NCI-H460 (cell line): ENCODE data around the gene TSPAN18. TPM values are rescaled to one million over a fixed set of nuclear protein-coding genes. Genes with fewer than 3 reads are reported as not detected.

ENCODE experiments used
- DNase-seq: peaks from one replicate; pipeline ENCODE4 v3.0.0-alpha.2; 2016; ENCODE audit warnings: low read depth; ENCODE audit errors: extremely low read depth
- total RNA-seq: library from RNA; depleted of rRNA; stranded (reverse); fragments of >200 nt; shearing (Covaris generic); gene quantifications from 2 replicates; pipeline ENCODE4 v1.2.3, GENCODE V29; 2014

TSPAN18 gene
- total RNA-seq, 1 experiment from 2014 or later = not detected

DNA sequence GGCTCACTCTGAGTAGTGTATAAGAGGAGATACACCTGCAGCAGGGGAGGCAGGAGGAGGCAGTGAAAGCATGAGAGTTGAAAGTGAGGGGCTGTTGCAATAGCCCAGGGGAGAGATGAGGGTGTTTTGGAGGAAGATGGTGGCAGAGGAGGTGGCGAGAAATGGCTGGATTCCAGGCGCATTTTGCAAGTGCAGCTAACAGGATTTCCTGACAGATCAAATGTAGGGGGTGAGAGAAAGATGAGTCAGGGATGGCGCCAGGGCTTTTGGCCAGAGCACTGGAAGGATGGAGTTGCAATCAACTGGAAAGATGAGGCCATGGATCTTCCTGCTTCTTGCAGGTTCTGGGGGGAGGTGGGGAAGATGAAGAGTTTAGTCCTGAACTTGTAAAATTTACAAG, 16.8 kb upstream of the TSPAN18 start:
- no peak for DNase-seq

DNA sequence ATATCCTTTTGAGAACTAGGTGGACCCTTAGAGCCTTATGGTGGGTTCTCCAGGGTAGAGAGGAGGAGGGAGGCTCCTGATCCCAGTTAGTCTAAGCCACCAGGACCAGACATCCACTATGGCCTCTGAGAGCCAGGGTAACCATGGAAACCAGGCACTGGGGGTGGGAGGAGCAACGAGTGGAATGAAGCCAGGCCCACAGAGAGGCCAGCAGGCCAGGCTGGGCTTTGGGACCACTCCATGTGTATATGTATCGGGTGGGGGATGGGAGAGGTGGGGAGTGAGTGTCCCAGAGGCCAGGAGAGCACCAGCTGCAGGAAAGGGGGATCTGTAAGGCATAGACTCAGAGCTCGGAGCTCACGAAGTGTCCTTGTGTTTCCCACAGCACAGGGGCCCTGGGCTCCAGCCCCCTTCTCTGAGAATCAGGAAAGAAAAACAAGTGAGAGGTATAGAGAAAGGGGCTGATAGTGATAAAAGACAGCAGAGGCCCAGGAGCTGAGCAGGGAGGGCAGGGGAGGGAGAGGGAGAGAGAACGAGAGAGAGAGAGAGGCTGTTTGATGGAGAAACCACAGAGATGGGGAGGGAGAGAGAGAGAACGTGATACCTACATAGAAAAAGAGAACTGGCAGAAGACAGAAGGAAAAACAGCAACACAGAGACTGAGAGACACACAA, 15.5 kb upstream of the TSPAN18 start:
- DNase-seq = no peak

DNA sequence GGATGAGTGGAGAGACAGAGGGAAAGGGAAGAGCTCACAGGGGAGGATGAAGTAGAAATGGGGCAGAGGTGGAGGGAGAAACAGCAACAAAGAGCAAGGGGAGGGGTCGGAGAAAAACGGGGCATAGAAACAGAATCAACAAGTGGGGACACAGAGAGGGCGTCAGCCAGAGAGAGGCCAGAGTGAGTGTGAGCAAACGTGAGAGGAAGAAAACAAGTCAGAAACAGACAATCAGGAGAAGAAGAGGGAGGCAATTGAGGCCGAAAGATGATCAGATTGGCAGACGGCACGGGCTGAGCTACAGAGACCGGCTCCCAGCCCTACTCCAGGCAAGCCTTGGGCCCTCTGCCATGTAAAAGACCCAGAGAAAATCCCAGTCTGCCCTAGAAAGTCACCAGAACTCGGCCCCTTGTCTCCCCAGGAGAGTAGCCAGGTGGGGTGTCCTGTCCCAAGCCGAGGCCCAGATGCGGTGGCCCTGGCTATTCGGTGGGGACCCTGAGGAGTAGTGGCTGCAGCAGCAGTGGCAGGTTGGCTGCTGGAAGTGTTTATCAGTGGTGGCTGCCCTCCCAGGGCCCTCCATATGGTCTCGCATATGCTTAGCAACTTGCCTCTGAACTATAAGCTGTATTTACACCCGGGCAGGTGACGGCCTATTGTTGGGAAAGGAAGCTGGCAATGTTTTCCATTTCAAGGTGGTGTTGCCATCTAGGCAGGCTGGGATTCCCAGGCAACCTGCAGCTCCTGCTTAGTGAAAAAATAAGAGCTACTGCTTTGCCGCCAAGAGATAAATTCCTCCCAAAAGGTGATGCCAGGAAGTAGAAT, 14.8 kb upstream of the TSPAN18 start:
- DNase-seq = no peak

DNA sequence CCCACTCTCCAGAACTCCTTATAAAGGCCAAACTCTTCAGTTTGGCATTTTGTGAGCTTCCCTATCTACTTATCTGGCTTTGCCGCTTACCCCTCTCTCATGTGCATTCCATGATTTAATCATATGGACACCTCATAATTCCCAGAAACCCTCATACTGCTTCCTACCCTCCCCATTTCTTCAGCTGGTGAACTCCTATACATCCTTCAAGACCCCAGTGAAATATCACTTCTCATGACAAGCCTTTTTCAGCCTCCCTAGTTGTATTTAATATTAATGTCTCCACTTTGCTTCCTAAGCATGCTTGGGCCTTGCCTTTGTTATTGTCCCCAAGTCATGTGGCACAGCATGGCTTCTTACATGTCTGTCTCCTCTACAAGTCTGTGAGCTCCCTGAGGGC, 13.7 kb upstream of the TSPAN18 start:
- DNase-seq = no peak

DNA sequence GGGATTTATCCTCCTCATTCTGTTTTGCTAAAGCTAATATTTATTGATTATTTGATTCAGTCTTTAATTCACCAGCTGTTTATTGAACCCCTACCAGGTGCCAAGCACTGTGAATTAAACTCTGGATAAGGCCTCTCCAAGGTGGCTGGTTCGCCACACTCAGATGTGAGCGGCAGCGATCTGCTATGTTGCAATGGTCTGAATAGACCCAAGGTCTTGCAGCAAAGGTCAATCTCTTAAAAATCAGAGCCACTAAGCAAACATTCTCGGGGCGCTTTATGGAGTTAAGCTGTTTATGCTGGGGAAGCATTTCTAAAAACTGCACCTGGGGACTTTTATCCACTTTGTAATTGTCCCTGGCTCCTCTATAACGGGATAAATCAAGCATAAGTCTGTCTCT, 10.5 kb upstream of the TSPAN18 start:
- no peak for DNase-seq

DNA sequence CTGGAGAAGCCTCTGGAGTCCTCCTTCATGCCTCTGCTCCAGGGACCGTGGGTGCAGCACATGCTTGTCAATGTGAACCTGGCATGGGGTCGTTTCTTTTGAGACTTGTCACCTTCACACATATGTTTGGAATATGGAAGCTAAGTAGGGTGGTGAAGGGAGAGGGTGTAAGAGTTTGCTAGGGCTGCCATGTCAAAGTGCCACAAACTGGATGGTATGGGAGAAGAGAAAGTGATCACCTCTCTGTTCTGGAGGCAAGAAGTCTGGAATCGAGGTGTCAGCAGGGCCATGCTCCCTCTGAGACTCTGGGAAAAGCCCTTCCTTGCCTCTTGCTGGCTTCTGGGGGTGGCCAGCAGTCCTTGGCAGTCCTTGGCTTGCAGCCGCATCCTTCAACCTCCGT, 8.7 kb upstream of the TSPAN18 start:
- DNase-seq = no peak

DNA sequence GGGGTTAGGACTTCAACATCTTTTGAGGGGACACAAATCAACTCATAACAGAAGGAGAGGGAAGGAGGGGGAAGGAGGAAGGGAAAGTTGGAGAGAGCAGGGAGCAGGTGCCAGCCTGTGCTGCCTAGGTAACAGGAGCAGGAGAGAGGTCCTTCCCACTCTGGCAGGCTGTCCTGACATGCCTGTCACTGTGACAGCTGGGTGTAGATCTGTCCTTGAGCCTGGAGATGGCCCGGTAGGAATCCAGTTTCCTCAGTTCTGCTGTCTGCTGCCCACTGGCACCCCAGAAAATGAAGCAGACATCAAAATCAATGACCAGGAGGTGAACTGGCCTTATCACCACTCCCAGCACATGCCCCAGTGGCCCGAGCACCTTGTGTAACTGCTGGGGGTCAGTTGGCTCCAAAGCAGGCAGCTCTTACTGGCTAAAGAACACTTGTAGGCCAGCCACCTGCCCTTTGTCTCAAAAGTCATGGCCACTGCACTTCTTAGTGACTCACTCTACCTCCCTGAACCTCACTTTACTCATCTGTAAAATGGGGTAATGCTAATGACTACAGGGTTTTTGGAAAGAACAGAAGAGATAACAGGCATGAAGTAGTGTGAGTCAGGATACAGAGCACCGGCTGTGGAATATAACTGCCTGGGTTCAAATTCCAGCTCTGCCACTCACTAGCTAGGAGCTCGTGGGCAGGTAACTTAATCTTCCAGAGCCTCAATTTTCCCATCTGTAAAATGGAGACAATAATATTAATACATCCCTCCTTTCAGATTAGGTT, 8.0 kb upstream of the TSPAN18 start:
- no peak for DNase-seq

DNA sequence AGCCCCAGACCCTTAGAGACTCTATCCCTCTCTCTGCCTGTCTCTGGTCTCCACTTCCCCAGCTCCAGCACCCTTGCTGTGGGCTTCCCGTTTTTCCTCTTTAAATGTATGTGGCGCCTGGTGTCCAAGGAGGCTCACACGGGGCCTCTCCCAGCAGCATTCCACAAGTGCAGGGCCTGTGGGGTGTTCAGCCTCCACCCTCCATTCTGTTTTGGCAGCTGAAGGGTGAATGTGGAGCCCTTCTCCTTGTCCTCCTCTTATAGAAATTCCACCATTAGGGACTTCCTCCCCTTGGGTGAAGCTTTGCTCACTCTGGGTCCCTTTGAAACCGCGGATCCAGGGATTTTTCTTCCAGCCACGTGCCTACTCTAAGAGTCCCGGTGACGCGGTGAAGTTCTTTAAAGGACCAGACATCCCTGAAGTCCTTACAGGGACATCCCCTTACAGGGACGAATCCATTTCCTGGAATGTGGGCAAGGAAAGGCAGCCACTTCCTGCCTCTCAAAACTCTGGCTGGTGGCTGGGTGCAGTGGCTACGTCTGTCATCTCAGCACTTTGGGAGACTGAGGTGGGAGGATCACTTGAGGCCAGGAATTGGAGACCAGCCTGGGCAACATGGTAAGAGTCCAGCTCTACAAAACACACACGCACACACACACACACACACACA, 1.6 kb upstream of the TSPAN18 start:
- DNase-seq = no peak

DNA sequence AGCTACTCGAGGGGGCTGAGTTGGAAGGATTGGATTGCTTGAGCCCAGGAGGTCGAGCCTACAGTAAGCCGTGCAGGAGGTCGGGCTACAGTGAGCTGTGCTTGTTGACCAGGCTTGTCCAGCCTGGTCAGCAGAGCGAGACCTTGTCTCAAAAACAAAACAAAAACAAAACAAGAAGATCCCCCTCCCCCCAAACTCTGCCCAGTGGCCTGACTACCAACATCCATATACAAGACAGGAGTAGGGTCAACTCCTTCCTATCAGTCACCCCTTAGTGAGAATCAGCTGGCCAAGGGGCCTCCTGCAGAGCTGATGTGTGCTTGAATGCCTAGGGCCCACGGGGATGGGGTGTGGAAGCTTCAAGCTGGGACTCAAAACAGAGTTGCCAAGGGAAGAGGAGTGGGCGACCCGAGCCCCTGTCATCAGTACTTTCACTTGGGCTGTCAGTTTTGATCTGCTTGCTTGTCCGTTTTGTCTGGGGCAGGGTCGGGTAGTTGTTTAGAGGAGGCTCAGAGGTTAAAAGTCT, 942 bp upstream of the TSPAN18 start:
- DNase-seq = no peak

DNA sequence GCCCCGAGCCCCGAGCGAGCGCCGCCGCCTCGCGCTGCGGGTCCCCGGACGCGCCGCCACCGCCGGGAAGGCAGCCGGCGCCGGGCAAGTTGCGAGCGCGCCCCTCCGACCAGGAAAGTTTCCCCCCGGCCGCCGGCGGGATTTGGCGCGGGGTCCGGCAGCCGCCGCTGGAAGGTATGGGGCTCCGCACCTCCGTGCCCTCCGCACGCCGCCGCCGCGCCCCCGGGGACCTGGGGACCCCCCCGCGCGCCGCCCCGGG, 281 bp downstream of the TSPAN18 start:
- DNase-seq = no peak

DNA sequence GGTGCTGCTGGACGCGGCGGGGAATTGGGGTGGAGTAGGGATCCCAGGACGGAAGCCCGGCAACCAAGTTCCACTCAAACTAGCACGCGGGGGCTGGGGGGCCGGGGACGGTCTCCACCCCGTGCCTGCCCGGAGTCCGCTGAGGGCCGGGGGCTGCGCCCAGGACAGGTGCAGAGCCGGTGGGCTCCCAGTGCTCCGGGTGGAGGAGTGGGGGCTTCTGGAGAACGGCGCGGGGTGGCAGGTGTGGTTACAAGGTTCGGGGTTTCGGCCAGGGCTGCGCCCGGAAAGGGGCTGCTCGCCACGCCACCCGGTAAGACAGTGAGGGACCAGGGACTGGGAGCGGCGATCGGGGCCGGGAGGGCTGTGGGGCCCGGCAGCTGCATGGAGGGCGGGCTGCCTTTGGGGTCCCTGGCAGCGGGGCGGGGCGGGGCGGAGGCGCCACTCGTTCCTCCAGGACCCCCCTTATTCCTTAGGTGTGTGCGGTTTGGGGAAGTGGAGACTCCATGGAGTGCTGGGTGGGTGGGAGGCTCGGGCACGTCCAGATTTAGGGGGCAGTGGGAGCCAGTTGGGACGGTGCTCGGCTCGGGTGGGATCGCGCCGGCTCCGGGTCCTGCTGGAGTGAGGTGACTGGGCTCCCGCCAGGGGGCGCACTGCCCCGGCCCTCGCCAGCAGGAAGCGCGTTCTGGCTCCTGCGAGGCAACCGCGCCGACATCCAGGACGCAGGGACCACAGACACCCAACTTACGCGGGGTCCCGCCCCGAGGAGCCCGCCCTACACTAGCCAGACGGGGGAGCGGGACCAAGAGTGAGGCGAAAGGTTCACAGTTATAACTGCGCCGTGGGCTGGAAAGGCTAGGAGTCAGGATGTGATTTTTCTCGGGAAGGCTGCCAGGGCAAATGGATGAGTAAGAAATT, 868 bp downstream of the TSPAN18 start:
- DNase-seq = peak; percentile 35

DNA sequence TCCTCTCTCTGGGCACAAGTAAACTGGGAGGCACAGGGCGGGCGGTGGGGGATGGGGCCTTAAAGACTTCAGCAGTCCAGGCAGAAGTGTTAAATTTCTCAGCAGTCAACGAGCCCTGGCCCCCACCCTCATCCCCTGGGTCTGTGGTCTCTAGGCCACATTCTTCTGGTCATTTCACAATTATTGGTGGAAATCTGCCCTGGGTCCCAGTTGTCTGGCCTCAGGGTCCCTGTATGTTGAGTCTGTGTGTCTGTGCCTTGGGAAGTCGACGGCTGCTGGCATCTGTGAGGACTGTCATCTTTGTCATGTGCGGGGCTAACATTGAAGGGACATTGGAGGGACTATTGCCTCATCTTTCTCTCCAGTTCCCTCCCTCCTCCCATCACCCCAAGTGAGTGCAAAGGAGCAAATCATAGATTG, 1.7 kb downstream of the TSPAN18 start:
- no peak for DNase-seq

DNA sequence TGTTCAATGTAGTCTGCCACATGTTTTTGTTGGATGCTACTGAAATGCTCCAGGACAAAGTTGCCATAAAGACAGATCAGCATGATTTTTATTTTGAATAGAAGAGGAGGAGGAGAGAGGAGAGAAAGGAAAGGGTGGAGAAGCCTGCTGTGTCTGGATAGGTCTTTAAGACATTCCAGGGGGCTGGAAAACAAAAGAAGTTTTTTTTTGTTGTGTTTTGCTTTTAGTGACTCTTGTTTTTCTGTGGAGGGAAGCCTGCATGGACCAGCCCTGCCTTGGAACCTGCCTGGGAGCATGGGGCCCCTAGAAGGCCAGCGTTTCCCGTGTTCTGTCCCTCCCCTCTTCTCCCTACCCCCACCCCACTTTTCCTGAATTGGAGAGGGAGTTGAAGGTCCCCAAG, 2.3 kb downstream of the TSPAN18 start:
- no peak for DNase-seq

DNA sequence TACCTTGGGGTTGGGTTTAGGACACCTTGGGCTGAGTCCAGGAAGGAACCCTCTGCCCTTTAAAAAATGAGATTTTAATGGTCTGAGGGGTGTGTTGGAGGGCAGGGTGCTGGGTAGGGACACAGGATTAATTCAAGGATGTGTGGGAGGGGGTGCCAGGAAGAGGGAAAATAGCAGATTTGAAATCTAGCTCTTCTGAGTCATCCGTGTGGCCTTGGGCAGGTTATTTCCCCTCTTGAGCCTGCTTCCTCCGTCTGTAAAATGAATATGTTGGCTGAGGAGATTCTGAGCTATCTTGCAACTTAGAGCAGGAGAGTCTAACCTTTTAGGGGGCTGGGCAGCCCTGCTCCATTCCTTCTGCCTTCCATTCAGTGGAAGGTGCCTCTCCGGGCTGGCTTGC, 3.0 kb downstream of the TSPAN18 start:
- DNase-seq = no peak

DNA sequence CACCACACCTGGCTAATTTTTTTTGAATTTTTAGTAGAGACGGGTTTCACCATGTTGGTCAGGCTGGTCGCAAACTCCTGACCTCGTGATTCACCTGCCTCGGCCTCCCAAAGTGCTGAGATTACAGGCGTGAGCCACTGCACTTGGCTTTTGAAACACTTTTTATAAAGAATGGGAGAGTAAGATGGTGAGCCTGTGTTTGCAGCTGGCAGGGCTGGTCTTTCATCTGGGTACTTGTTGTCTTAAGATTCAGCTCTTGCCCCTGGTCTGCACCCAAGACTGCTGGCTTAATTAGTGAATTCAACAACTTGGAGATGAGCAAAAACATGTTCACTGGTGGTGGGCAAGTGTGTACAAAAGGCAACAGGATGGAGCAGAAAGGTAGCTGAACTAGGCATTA, 4.0 kb downstream of the TSPAN18 start:
- no peak for DNase-seq

DNA sequence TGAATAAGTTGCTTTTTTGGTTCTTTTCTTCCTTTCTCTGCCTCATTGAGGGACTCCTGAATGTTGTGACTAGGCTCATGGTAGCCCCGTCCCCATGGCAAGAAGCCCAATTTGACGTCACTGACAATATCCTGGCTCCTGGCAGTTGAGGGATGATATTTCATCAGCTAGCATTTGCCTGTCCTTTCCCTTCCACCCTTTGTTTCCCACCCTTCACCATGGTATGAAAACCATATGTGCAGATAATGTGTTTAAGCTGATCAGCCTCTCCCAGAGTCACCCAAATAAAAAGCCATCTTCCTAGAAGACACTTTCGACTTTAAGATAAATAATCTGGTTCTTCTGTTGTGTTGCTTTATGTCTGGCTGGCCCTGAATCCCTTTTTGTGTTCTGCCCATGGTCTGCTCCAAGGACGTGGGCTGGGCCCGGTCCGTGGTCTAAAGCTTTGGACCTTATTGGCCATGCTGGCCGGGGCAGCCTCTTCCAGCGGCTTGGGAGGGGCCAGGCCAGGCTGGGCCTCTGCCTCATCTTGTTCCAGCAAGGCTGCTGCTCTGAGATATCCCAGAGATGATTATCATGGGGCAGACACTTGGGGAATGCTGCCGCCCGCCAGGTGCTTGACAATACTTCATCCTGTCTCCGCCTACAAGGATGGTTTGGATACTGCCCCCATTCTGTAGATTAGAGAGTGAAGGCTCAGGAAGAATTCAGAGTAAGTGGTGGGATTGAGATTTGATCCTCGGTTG, 5.1 kb downstream of the TSPAN18 start:
- no peak for DNase-seq

DNA sequence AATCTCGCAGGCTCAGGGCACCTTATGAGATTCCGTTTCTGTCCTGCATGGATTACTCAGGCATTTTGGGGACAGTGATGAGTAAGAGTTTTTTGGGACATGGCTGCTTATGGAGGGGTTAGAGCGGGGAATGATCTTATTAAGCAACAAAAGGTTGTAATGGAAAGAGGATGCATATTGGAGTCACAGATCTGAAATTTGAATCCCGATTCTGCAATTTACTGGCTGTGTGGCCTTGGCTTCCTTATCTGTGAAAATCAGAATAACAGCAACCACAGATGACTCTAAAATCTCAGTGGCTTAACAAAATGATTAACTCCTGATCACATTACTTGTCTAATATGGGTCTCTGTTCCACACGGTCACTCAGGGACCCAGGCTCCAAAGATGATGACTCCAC, 5.8 kb downstream of the TSPAN18 start:
- DNase-seq = no peak

DNA sequence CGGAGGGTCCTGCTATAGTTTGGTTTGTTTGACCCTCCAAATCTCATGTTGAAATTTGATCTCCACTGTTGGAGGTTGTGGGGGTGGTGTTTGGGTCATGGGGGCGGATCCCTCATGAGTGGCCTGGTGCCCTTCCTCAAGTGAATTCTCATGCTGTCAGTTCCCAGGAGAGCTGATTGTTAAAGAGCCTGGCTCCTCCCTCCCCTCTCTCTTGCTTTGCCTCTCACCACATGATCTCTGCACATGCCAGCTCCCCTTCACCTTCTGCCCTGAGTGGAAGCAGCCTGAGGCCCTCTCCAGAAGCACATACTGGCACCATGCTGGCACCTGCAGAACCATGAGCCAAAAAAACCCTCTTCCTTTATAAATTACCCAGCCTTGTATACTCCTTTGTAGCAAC, 7.1 kb downstream of the TSPAN18 start:
- DNase-seq = no peak

DNA sequence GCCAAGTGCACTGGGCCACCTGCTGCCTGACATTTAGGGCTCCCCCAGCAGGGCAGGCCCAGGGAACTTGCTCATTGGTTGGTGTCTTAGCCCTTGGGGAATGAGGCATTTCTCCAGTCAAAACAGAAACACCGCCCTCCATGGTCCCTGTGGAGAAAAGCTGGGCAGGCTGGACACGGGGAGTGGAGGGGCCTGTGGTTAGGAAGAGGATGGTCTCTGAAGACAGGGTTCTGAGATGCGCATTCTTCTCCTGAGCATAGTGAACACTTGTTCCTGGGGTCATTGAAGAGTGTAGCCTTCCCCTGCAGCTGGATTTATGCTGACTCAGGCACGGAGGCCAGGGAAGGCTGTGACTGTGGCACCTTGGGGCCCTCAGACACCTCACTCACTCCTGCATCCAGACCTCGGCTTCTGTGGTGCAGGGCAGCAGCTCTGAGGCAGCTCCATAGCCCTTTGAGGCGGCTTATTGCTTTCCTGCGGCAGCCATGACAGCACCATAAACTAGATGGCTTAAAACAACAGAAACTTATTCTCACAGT, 8.2 kb downstream of the TSPAN18 start:
- no peak for DNase-seq
